ENCODE measurements around the gene VCX2. TPM values are rescaled to one million over a fixed set of nuclear protein-coding genes. Genes with fewer than 3 reads are reported as not detected.
"Not testable (repeated sequence)": the region's sequence is repeated elsewhere in the genome, so short reads cannot be mapped to it uniquely, and the experiment has no call there.

Gene VCX2
- polyA plus RNA-seq, 2 of the 4 experiments (the other 2 are of a cell fraction): not detected

GRCh38 chrX:8122538-8122937 lies 48.5 kb downstream of the VCX2 start:
- 8% methylated on average over 6 of the region's 6 CpGs for WGBS (ENCODE audit: missing lambda C conversion rate)
- FAIRE-seq: no peak
- no peaks in the 10 kb centered on the region for H3K9me3 ChIP-seq
- DNase-seq (ENCODE audit: low read depth in 1 of 2, low spot score in 1 of 2): no peak
- H3K4me2 ChIP-seq: no peak overlapping the region
- ChIA-PET POLR2A (no interaction called here), CTCF (no interaction called here)
- ATAC-seq: no peak
- TF ChIP-seq ZFP36 (IDR thresholded peaks at IDR 0.05; ENCODE audit: borderline replicate concordance, partially characterized antibody): no peak
- no peak for TF ChIP-seq EP300 (IDR thresholded peaks at IDR 0.05)
- no peak for TF ChIP-seq EHF (CRISPR knock-in tag; IDR thresholded peaks at IDR 0.05)
- no peak for TF ChIP-seq NPAS2 (CRISPR knock-in tag; IDR thresholded peaks at IDR 0.05; ENCODE audit: borderline replicate concordance)
- no peak for TF ChIP-seq HOXB13 (CRISPR knock-in tag; IDR thresholded peaks at IDR 0.05; ENCODE audit: low read depth)
- TF ChIP-seq CBX8 (IDR thresholded peaks at IDR 0.05): no peak
- TF ChIP-seq, protein P1, sequence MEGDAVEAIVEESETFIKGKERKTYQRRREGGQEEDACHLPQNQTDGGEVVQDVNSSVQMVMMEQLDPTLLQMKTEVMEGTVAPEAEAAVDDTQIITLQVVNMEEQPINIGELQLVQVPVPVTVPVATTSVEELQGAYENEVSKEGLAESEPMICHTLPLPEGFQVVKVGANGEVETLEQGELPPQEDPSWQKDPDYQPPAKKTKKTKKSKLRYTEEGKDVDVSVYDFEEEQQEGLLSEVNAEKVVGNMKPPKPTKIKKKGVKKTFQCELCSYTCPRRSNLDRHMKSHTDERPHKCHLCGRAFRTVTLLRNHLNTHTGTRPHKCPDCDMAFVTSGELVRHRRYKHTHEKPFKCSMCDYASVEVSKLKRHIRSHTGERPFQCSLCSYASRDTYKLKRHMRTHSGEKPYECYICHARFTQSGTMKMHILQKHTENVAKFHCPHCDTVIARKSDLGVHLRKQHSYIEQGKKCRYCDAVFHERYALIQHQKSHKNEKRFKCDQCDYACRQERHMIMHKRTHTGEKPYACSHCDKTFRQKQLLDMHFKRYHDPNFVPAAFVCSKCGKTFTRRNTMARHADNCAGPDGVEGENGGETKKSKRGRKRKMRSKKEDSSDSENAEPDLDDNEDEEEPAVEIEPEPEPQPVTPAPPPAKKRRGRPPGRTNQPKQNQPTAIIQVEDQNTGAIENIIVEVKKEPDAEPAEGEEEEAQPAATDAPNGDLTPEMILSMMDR (IDR thresholded peaks at IDR 0.05): no peak
- TF ChIP-seq ESRRA (IDR thresholded peaks at IDR 0.05; ENCODE audit: borderline replicate concordance, low read length): no peak
- TF ChIP-seq TP53 (CRISPR knock-in tag; IDR thresholded peaks at IDR 0.05): no peak
- TF ChIP-seq, protein P2, sequence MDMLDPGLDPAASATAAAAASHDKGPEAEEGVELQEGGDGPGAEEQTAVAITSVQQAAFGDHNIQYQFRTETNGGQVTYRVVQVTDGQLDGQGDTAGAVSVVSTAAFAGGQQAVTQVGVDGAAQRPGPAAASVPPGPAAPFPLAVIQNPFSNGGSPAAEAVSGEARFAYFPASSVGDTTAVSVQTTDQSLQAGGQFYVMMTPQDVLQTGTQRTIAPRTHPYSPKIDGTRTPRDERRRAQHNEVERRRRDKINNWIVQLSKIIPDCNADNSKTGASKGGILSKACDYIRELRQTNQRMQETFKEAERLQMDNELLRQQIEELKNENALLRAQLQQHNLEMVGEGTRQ (IDR thresholded peaks at IDR 0.05): no peak
- no peak for TF ChIP-seq HES2 (IDR thresholded peaks at IDR 0.05)
- TF ChIP-seq ZSCAN20 (CRISPR knock-in tag; IDR thresholded peaks at IDR 0.05): no peak
- TF ChIP-seq, protein P3, sequence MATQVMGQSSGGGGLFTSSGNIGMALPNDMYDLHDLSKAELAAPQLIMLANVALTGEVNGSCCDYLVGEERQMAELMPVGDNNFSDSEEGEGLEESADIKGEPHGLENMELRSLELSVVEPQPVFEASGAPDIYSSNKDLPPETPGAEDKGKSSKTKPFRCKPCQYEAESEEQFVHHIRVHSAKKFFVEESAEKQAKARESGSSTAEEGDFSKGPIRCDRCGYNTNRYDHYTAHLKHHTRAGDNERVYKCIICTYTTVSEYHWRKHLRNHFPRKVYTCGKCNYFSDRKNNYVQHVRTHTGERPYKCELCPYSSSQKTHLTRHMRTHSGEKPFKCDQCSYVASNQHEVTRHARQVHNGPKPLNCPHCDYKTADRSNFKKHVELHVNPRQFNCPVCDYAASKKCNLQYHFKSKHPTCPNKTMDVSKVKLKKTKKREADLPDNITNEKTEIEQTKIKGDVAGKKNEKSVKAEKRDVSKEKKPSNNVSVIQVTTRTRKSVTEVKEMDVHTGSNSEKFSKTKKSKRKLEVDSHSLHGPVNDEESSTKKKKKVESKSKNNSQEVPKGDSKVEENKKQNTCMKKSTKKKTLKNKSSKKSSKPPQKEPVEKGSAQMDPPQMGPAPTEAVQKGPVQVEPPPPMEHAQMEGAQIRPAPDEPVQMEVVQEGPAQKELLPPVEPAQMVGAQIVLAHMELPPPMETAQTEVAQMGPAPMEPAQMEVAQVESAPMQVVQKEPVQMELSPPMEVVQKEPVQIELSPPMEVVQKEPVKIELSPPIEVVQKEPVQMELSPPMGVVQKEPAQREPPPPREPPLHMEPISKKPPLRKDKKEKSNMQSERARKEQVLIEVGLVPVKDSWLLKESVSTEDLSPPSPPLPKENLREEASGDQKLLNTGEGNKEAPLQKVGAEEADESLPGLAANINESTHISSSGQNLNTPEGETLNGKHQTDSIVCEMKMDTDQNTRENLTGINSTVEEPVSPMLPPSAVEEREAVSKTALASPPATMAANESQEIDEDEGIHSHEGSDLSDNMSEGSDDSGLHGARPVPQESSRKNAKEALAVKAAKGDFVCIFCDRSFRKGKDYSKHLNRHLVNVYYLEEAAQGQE (IDR thresholded peaks at IDR 0.05): no peak
- no peaks in the 10 kb centered on the region for H3K4me1 ChIP-seq
- H3K27ac ChIP-seq: no peak overlapping the region
- no peak overlapping the region for H3K4me3 ChIP-seq

DNA sequence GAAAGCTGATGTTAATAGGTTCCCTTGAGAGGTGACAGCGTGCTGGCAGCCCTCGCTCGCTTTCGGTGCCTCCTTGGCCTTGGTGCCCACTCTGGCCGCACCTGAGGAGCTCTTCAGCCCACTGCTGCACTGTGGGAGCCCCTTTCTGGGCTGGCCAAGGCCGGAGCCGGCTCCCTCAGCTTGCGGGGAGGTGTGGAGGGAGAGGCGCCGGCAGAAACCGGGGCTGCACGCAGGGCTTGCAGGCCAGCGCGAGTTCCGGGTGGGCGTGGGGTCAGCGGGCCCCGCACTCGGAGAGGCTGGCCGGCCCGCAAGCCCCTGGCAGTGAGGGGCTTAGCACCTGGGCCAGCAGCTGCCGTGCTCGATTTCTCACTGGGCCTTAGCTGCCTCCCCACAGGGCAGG lies 49.7 kb downstream of the VCX2 start:
- DNase-seq (ENCODE audit: low read depth in 1 of 2, low spot score in 1 of 2); H3K9me3 ChIP-seq; H3K4me1 ChIP-seq; ATAC-seq; CTCF ChIA-PET; H3K4me2 ChIP-seq; FAIRE-seq; H3K27ac ChIP-seq; H3K4me3 ChIP-seq; POLR2A ChIA-PET: not testable (repeated sequence)
- 0% methylated on average over 1 of the region's 23 CpGs for WGBS (ENCODE audit: missing lambda C conversion rate)

Small RNAs within 50 kb of the gene (small RNA-seq; reads per million reads assigned to genes)
- 1.5 to 173 (median 70.2) reads per million in 6 experiments for gene MIR651

Other genes with a start within 250 kb of the VCX2 start
- 20.7 and 24.7 TPM in 2 replicates for gene PNPLA4, start 243.9 kb downstream of the VCX2 start, polyA plus RNA-seq (2011; rRNA removed)
- 9.7 to 10.7 TPM (median 9.8 TPM) in 3 replicates for gene PNPLA4, start 243.9 kb downstream of the VCX2 start, polyA plus RNA-seq (2017; fragmentation: RNase III; extraction: RNeasy Plus Mini Kit Qiagen cat#74134 plus additional on column Dnase treatment)